Lower lobe of right lung (tissue), 2 donors: ENCODE measurements around the gene FAM228B. TPM values are rescaled to one million over a fixed set of nuclear protein-coding genes. Genes with fewer than 3 reads are reported as not detected.

Experiments used
- ATAC-seq, 2 donors: fragments of 200-7000 bp; cut with Tn5 transposase; one replicate each; pipeline ENCODE4 v1.9.1; 2020 to 2022; ENCODE audit warnings: mild to moderate bottlenecking in 2 of 2, moderate library complexity in 2 of 2
- DNase-seq: peaks from one replicate; pipeline ENCODE4 v3.0.0-alpha.2; 2020
- H3K27ac ChIP-seq: fragments of 200-600 bp; one replicate; pipeline ENCODE4 v1.8.0; 2022
- H3K27me3 ChIP-seq: fragments of 200-600 bp; one replicate; pipeline ENCODE4 v1.8.0; 2022; ENCODE audit warnings: low read depth
- H3K36me3 ChIP-seq: fragments of 200-600 bp; one replicate; pipeline ENCODE4 v1.8.0; 2022; ENCODE audit warnings: mild to moderate bottlenecking
- H3K4me1 ChIP-seq: fragments of 200-600 bp; one replicate; pipeline ENCODE4 v1.8.0; 2022
- H3K4me3 ChIP-seq: fragments of 200-600 bp; one replicate; pipeline ENCODE4 v1.8.0; 2022; ENCODE audit warnings: mild to moderate bottlenecking
- H3K9me3 ChIP-seq: fragments of 200-600 bp; one replicate; pipeline ENCODE4 v1.8.0; 2022
- CTCF ChIP-seq: fragments of 200-600 bp; IDR thresholded peaks from one replicate; pipeline ENCODE4 v1.8.0; 2022; ENCODE audit warnings: antibody characterized with exemption, mild to moderate bottlenecking
- intact Hi-C: fragments of 100-400 bp; cut with DNase I; formaldehyde crosslinking; loops from one replicate; pipeline ENCODE4 v1.11.0; 2022
- total RNA-seq: library from RNA; stranded (reverse); fragmentation: NEBNext Ultra II Directional; extraction: Animal tissue kit (Norgen Biotek cat#: 25700); gene quantifications from one replicate; pipeline ENCODE4 v1.2.1, GENCODE V29; 2021
- donor health status: DM: no; HTN: yes; CAD: no; lungs with severe emphysema.

Gene FAM228B
- total RNA-seq, 1 donor from 2014 or later: 25.4 TPM

- no peak overlapping the region for H3K27ac ChIP-seq
- intact Hi-C loops: no loop called here
- no peak for TF ChIP-seq CTCF
- no peak overlapping the region for H3K4me3 ChIP-seq
- no peak for ATAC-seq
- no peaks in the 10 kb centered on the region for H3K4me1 ChIP-seq
- H3K36me3 ChIP-seq: no peaks in the 10 kb centered on the region
- H3K27me3 ChIP-seq: no peaks in the 10 kb centered on the region
- no peaks in the 10 kb centered on the region for H3K9me3 ChIP-seq
- DNase-seq: no peak
These were observed 56.4 kb downstream of the FAM228B start for GRCh38 chr2:24179683-24180082.

GRCh38 chr2:24181849-24182248 lies 58.6 kb downstream of the FAM228B start:
- ATAC-seq (no peak), DNase-seq (no peak)
- Histone ChIP-seq H3K4me3 (no peak overlapping the region), H3K27me3 (no peaks in the 10 kb centered on the region), H3K4me1 (no peaks in the 10 kb centered on the region), H3K27ac (no peak overlapping the region), H3K9me3 (no peaks in the 10 kb centered on the region), H3K36me3 (no peaks in the 10 kb centered on the region)
- intact Hi-C loops: no loop called here
- no peak for TF ChIP-seq CTCF

- Histone ChIP-seq H3K27ac (no peak overlapping the region), H3K4me3 (no peak overlapping the region), H3K27me3 (no peaks in the 10 kb centered on the region), H3K9me3 (no peaks in the 10 kb centered on the region), H3K4me1 (no peaks in the 10 kb centered on the region), H3K36me3 (no peaks in the 10 kb centered on the region)
- peak; percentile 59 to 71 for ATAC-seq
- intact Hi-C loops: no loop called here
- DNase-seq: no peak
- no peak for TF ChIP-seq CTCF
These were observed 59.2 kb downstream of the FAM228B start for GRCh38 chr2:24182507-24182906.

GRCh38 chr2:24183366-24184069 lies 60.2 kb downstream of the FAM228B start:
- ATAC-seq: peak; percentile 72 to 84
- no peaks in the 10 kb centered on the region for H3K36me3 ChIP-seq
- H3K9me3 ChIP-seq: no peaks in the 10 kb centered on the region
- H3K27ac ChIP-seq: no peak overlapping the region
- H3K27me3 ChIP-seq: no peaks in the 10 kb centered on the region
- intact Hi-C loops: no loop called here
- no peaks in the 10 kb centered on the region for H3K4me1 ChIP-seq
- H3K4me3 ChIP-seq: no peak overlapping the region
- peak; percentile 65 for DNase-seq
- TF ChIP-seq CTCF: no peak

GRCh38 chr2:24189551-24189950 lies 66.3 kb downstream of the FAM228B start:
- TF ChIP-seq CTCF: no peak
- DNase-seq (no peak), ATAC-seq (no peak)
- intact Hi-C loops: no loop called here
- Histone ChIP-seq H3K4me3 (no peak overlapping the region), H3K9me3 (no peaks in the 10 kb centered on the region), H3K27me3 (no peaks in the 10 kb centered on the region), H3K36me3 (no peaks in the 10 kb centered on the region), H3K27ac (no peak overlapping the region), H3K4me1 (no peaks in the 10 kb centered on the region)
